ENCODE data around the gene STAB2.

STAB2 gene

DNA sequence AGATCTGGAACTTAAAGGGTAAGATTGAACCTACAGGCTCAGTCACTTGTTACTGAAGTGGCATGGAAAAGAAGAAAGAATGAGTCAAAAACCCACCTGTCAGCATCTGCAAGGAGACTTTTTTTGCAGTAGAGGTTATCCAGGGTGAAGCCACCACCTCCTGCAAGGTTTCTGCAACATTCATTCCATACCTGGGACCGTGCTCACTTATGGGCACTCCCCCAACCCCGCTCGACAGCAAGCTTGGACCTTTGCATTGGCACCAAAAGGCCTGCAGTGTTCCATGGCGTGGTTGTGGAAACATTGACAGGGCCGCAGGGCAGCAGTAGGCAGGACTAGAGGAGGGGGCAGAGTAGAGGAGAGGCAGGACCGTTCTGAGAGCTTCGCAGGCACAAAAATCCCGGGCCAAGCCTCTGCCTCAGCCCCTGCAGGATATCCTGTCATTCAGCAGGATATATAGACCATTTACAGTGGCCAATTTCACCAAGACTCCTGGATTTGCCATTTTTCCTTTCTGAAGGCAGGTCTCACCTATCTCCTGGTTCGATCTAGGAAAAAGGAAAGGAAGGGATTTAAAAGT lies at the start of gene STAB2:
Gene STAB2 (plus strand): TSS at position 483 of the 580 bp plus-strand sequence. CDS start 204 bp downstream, outside the sequence.
- DNase-seq: no peak

- no peak for DNase-seq
These were observed 48.7 kb upstream of the STAB2 start for GRCh38 chr12:103538397-103538796.

GRCh38 chr12:103540319-103540718 lies 46.8 kb upstream of the STAB2 start:
- DNase-seq: no peak

DNA sequence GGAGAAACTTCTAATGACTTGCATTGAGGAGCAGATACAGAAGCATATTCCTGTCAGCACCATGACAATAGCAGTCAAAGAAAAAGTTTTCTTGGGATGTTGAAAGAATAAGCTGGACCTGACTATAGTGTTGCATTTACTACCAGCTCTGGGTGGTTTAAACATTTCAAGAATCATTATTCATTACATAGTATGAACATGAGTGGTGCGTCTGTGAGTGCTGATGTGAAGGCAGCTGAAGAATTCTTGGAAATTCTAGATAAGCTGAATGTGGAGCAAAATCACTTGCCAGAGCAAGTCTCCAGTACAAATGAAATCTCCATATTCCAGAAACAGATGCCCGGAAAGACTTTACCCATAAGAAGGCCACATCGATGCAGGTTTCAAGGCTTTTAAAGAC lies 45.0 kb upstream of the STAB2 start:
- DNase-seq: no peak

DNA sequence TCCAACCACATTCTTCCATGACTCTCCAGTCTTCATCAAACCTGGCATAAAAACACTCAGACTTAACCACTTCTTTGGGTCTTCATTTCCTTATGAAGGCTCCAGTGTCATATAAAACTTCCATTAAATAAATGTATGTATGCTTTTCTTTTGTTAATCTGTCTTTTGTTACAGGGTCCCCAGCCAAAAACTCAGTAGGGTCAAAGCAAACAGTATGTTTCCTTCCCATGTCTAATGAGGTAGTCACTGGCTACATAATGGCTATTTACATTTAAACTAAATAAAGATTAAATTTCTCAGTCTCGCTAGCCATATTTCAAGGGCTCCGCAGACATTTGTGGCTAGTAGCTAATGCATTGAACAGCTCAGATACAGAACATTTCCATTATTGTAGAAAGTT lies 40.1 kb upstream of the STAB2 start:
- no peak for DNase-seq

GRCh38 chr12:103547376-103547775 lies 39.7 kb upstream of the STAB2 start:
- no peak for DNase-seq

- no peak for DNase-seq
These were observed 39.1 kb upstream of the STAB2 start for GRCh38 chr12:103547929-103548328.

DNA sequence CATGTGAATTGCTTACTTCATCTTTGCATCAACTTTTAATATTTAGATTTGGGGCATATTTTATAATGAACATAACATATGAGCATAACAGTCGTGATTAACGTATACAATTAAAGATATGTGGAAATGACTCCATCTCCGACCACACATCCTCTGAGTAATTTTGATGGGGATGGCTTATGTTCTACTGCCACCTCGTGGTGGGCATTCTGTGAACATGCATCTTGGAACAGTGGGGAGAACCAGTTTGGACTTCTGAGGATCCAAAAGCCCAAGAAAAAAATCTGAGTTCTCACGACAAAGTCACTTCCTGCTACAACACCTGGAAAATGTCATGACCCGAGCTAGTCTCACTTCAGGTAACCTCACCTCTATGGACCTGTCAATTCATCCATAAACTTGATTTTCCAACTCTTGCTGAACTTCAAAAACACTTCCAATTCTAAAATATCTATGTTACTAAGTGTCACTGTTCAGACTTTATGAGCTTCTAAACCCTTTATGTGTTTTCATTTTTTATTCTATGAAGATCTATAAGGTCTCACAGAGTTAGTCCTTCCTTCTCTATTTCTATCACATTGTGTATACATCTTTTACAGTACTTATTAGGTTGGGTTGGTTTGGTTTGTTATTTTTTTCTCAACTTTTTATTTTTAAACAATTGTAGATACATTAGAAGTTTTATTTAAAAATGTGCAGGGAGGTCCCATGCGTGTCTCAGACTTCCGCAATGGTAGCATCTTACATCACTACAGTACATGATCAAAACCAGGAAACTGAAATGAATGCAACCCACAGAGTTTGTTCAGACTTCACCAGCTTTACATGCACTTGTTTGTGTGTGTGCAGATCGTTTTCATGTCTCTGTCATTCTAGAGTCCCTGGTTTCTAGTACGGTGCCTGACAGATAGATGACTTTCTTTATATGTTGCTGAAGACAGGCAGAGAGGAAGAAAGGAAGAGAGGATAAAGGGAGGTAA lies 38.2 kb upstream of the STAB2 start:
- DNase-seq: peak; percentile 61

GRCh38 chr12:103556890-103557627 lies 30.0 kb upstream of the STAB2 start:
- DNase-seq: peak; percentile 50

DNA sequence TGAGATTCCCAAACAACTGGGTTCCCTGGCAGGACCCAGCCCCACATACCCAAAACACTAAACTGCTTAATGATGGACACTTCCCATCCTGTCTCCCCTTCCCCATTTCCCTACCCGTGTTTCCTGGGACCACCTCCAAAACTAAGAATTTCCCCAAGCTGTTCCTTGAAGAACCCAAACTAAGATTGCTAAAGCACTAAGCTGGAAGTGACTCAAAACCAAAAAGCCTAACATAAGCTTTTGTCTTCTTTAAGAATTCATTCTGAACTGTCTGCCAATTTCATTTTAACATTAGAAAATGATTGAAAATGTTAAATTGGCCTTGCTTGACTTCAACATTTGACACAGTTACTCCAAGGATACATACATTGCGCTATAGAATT lies 29.5 kb upstream of the STAB2 start:
- DNase-seq: no peak

DNA sequence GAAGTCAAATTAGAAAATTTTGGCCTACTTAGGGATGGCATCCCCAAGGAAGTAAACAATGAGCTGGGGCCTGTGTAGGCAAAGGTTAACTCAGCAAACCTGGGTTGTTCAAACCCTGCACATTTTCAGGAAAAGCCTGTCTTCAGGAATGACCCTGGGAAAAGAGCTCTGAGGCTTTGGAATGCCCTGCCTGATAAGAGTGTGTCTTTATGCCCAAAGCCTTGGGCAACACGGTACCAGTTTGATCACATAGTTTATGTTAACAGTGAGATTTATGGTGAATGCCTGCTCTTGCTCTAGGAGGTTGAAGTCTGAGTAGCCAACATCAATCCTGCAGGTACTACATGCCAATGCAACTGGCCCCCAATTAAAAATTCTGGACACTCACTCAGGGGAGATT lies 28.2 kb upstream of the STAB2 start:
- no peak for DNase-seq

- DNase-seq: no peak
These were observed 26.4 kb upstream of the STAB2 start for GRCh38 chr12:103560604-103561101.

- DNase-seq: no peak
These were observed 25.9 kb upstream of the STAB2 start for GRCh38 chr12:103561174-103561573.

- no peak for DNase-seq
These were observed 20.7 kb upstream of the STAB2 start for GRCh38 chr12:103566398-103566797.

DNA sequence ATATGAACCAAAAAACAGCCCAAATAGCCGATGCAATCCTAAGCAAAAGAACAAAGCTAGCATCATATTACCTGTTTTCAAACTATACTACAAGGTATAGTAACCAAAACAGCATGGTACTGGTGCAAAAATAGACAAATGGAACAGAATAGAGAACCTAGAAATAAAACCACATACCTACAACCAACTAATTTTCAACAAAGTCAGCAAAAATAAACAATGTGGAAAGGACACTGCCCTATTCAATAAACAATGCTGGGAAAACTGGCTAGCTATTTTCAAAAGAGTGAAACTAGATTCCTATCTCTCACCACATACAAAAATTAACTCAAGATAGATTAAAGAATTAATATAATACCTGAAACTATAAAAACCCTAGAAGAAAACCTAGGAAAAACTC lies 17.8 kb upstream of the STAB2 start:
- DNase-seq: no peak

- DNase-seq: peak; percentile 57
These were observed 15.8 kb upstream of the STAB2 start for GRCh38 chr12:103571286-103571685.

- no peak for DNase-seq
These were observed 14.6 kb upstream of the STAB2 start for GRCh38 chr12:103572312-103573045.

DNA sequence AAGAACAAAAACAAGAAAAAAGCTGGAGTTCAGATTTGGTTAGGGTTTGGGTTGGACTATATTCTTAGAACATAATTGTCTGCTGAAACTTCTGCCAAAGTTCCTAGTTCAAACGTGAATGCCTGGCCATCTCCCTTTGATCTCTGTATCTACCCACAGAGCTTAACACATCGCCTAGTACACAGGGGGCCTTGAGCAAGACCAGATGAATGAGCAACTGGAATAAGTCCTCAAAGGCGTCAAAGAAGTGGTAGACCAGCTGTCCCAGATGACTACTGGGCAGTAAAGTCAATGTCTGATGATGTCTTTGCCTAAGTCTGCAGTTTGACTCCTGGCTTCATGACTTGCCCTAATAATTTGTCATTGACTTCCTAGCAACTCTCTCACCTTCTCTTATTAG lies 13.9 kb upstream of the STAB2 start:
- no peak for DNase-seq

GRCh38 chr12:103578926-103579325 lies 8.1 kb upstream of the STAB2 start:
- DNase-seq: no peak

- no peak for DNase-seq
These were observed 7.0 kb upstream of the STAB2 start for GRCh38 chr12:103580026-103580425.

DNA sequence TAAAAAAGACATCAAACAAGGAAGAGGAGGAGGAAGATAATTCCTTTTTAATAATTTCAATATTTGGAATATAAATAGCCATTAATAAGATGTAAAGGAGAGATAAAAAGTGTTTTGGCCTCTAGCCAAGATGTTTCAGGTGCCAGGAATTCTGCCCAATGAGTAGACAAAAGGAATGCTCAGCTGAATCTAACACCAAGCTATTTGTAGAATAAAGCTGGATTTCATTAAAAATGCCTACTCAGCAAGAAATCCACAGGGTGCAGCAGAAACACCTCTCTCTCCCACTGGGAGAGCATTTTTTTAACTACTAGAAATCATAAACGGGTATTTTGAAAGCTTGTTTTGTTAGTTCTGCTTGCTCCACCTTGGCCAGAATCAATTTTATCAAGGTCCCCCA lies 4.1 kb upstream of the STAB2 start:
- DNase-seq: no peak

DNA sequence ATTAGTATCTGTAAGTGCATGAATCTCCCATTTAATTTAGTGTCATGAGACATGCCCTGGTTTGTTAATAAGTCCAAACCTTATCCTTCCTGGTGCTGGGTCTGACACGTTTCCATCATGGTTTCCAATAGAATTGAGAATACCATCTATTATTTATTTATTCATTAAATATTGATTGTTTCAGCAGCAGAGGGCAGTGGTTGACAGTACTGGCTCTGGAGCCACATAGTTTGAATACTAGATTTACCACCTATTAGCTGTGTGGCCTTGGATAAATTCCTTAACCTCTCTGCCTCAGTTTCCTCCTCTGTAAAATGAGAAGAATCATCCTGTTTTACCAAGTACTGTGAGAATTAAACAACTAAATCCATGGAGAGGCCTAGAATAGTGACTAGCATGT lies 941 bp upstream of the STAB2 start:
- DNase-seq: no peak

- DNase-seq: no peak
These were observed 1.6 kb downstream of the STAB2 start for GRCh38 chr12:103588680-103589079.
